SJSA1 (cell line): ENCODE data around the gene ANKRD10. TPM values are rescaled to one million over a fixed set of nuclear protein-coding genes. Genes with fewer than 3 reads are reported as not detected.

Experiments
- DNase-seq, 2 experiments: peaks; one replicate each; pipeline ENCODE4 v3.0.0-alpha.2; 2015 to 2020; ENCODE audit warnings: low spot score in 2 of 2, low read depth in 1 of 2
- H3K27ac ChIP-seq: fragments of 250-450 bp; sonication (Bioruptor Pico); 2 replicates; pipeline ENCODE4 v1.5.1; 2020; ENCODE audit warnings: mild to moderate bottlenecking, moderate library complexity
- H3K27me3 ChIP-seq: fragments of 250-450 bp; sonication (Bioruptor Pico); replicated peaks from 2 replicates; pipeline ENCODE4 v1.5.1; 2020; ENCODE audit warnings: mild to moderate bottlenecking, moderate library complexity
- H3K36me3 ChIP-seq: fragments of 250-450 bp; sonication (Bioruptor Pico); 2 replicates; pipeline ENCODE4 v1.5.1; 2020; ENCODE audit warnings: mild to moderate bottlenecking
- H3K4me1 ChIP-seq: fragments of 250-450 bp; sonication (Bioruptor Pico); replicated peaks from 2 replicates; pipeline ENCODE4 v1.6.1; 2021; ENCODE audit warnings: mild to moderate bottlenecking
- H3K4me3 ChIP-seq: fragments of 250-450 bp; sonication (Bioruptor Pico); 2 replicates; pipeline ENCODE4 v1.5.1; 2020; ENCODE audit warnings: mild to moderate bottlenecking
- H3K9me3 ChIP-seq: fragments of 250-450 bp; sonication (Bioruptor Pico); replicated peaks from 2 replicates; pipeline ENCODE4 v1.5.1; 2020; ENCODE audit warnings: mild to moderate bottlenecking
- total RNA-seq: library from RNA; depleted of rRNA; stranded (reverse); fragments of >200 nt; shearing (Covaris generic); gene quantifications from 2 replicates; pipeline ENCODE4 v1.2.3, GENCODE V29; 2014

Gene ANKRD10
- total RNA-seq, 1 experiment from 2014 or later: 225 TPM

DNA sequence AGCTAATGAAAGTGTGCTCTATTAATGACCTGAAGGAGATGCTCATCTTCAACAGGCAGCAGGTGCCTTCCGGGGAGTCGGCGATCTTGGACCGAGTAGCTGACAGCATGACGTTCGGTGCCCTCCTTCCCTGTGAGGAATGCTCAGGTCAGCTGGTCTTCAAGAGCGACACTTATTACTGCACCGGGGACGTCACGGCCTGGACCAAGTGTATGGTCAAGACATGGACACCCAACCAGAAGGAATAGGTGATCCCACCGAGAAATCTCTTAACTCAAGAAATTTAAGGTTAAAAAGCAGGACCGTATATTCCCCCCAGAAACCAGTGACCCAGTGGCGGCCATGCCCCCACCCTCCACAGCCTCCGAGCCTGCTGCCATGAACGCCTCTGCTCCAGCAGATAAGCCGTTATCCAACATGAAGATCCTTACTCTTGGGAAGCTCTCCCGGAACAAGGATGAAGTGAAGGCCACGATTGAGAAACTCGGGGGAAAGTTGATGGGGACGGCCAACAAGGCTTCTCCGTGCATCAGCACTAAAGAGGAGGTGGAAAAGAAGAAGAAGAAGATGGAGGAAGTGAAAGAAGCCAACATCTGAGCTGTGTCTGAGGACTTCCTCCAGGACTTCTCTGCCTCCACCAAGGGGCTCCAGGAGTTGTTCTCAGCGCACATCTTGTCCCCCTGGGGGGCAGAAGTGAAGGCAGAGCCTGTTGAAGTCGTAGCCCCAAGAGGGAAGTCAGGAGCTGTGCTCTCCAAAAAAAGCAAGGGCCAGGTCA, 22.8 kb upstream of the ANKRD10 start:
- H3K9me3 ChIP-seq: peaks cover 42% of the 10 kb centered on the region
- peaks cover 23% of the 10 kb centered on the region for H3K4me1 ChIP-seq
- no peak for DNase-seq
- no peak overlapping the region for H3K27ac ChIP-seq
- no peak overlapping the region for H3K4me3 ChIP-seq
- H3K27me3 ChIP-seq: no peaks in the 10 kb centered on the region
- no peaks in the 10 kb centered on the region for H3K36me3 ChIP-seq

DNA sequence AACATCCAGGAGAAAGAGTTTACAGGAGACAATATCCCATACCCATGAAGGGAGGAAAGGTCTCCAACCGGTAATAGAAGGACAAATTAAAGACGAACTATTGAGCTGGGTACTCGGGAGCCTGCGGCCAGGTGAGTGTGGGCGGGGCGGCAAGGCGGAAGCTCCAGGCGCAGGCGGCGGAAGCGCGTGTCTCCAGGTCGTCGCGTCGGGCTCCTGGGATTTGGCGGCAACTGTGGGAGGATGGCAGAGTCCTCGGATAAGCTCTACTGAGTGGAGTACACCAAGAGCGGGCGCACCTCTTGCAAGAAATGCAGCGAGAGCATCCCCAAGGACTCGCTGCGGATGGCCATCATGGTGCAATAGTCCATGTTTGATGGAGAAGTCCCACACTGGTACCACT, 21.6 kb upstream of the ANKRD10 start:
- Histone ChIP-seq H3K27ac (no peak overlapping the region), H3K4me3 (no peak overlapping the region), H3K4me1 (peaks cover 11% of the 10 kb centered on the region), H3K9me3 (peaks cover 47% of the 10 kb centered on the region), H3K36me3 (no peaks in the 10 kb centered on the region), H3K27me3 (no peaks in the 10 kb centered on the region)
- no peak for DNase-seq

DNA sequence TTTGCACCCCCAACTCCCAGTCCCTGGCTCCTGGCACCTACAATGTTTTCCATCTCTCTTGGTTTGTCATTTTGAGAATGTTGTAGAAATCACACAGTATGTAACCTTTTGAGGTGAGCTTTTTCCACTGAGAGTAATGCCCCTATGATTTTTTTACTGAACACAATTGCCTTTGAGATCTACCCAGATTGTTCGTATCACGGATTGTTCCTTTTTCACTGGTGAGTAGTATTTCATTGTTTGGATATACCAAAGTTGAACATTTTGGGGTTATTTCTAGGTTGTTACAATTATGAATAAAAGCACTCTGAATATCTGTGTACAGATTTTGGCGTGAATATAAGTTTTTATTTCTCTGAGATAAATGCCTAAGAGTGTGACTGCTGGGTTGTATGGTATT, 17.7 kb upstream of the ANKRD10 start:
- no peak for DNase-seq
- H3K27ac ChIP-seq: no peak overlapping the region
- no peak overlapping the region for H3K4me3 ChIP-seq
- H3K4me1 ChIP-seq: no peaks in the 10 kb centered on the region
- H3K27me3 ChIP-seq: no peaks in the 10 kb centered on the region
- H3K9me3 ChIP-seq: peaks cover 52% of the 10 kb centered on the region
- H3K36me3 ChIP-seq: no peaks in the 10 kb centered on the region

DNA sequence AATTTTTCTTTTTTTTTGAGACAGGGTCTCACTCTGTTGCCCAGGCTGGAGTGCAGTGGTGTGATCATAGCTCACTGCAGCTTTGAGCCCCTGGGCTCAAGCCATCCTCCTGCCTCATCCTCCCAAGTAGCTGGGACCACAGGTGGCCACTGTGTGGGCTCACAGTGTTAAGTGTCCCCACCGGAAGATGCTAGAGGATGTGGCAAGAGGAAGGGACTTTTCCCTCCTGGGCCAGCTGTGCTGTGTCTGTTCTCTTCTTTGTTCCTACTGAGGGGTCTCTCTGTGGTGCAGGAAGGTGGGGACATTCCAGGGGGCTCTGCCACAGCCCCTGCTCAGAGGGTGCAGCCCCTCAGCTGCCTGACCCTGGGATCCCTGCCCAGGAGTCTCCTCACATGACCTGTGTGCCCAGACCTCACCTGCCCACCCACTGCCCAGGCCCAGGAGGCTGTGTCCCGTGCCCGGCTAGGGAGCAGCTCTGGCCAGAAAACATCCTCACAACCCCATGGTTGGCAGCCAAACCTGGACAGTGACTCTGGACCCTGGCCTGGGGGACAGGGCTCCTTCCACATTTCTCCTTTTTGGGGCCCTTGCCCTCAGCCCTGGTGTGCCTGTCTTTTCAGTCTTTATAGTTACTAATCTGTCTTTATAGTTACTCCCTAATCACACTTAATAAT, 14.4 kb upstream of the ANKRD10 start:
- Histone ChIP-seq H3K27ac (no peak overlapping the region), H3K36me3 (no peaks in the 10 kb centered on the region), H3K4me3 (no peak overlapping the region), H3K27me3 (no peaks in the 10 kb centered on the region), H3K4me1 (no peaks in the 10 kb centered on the region), H3K9me3 (peaks cover 27% of the 10 kb centered on the region)
- DNase-seq: no peak

DNA sequence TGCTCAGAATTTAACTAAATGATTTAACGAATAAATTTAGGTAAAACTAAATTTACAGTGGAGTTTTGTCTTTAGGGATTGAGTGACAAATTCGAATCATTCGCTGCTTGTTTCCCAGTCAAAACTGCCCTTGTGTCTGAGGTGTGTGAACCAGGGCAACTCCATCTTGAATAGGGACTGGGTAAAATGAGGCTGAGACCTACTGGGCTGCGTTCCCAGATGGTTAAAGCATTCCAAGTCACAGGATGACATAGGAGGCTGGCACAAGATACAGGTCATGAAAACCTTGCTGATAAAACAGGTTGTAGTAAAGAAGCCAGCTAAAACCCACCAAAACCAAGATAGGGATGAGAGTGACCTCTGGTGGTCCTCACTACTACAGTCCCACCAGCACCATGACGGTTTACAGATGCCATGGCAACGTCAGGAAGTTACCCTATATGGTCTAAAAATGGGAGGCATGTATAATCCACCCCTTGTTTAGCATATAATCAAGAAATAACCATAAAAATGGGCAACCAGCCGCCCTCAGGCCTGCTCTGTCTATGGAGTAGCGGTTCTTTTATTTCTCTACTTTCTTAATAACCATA, 10.2 kb upstream of the ANKRD10 start:
- no peaks in the 10 kb centered on the region for H3K4me1 ChIP-seq
- H3K4me3 ChIP-seq: no peak overlapping the region
- DNase-seq: peak; percentile 61 to 65
- no peak overlapping the region for H3K27ac ChIP-seq
- H3K9me3 ChIP-seq: 0 out of 2 replicates have a peak, but pooled peaks cover 4% of the 10 kb centered on the region
- H3K27me3 ChIP-seq: no peaks in the 10 kb centered on the region
- no peaks in the 10 kb centered on the region for H3K36me3 ChIP-seq

DNA sequence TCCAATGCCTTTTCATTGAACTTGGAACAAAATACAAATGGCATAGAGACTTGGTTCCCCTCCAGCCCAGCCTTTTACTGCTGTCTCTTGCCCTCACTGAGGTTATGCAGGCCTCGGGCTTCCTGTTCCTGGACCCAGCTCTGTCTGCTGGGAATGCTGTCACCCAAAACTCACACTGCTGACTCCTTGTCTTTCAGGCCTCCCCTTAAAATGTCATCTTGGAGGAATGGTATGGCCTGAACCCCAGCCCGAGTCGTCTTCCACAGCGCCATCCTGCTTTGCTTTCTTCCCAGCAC, 9.7 kb upstream of the ANKRD10 start:
- DNase-seq: peak in 1 of 2 experiments; percentile 54
- Histone ChIP-seq H3K4me3 (no peak overlapping the region), H3K9me3 (no peaks in the 10 kb centered on the region), H3K27ac (no peak overlapping the region), H3K36me3 (no peaks in the 10 kb centered on the region), H3K4me1 (no peaks in the 10 kb centered on the region), H3K27me3 (no peaks in the 10 kb centered on the region)

DNA sequence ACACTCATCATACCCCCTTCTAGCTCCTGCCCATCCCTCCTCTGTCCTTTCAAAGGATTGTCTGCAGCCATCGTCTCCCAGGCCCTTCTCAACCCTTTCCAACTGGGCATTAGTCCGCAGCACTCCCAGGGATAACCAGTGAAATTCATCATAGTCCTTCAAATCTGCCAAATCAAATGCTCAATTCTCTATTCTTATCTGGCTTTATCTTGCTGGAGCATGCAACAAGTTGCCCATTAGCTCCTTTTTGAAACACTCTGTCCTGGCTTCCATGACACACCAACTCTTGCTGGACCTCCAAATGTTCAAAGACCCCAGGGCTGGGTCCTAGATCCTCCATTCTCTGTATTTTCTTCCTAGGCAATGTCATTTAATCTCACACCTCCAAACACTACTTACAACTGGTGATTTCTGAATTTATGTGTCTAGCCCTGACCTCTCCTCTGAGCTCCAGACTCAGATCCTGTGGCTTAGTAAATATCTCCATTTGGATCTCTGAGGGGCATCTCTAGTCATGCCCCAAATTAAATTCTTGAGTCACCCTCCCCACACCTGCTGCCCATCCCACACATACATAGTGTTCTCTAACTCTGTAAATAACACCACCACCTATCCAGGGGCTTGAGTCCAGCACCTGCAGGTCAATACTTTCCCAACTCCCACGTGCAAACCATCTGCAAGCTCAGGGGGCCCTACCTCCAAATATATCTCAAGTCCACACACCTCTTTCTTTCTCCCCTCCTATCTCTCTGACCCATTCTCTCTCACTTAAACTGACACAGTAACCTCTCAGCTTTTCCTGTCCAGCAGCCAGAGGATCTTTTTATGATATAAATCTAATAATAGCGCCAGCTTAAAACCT, 9.1 kb upstream of the ANKRD10 start:
- H3K27ac ChIP-seq: no peak overlapping the region
- peak in 1 of 2 experiments; percentile 51 for DNase-seq
- no peak overlapping the region for H3K4me3 ChIP-seq
- no peaks in the 10 kb centered on the region for H3K4me1 ChIP-seq
- H3K9me3 ChIP-seq: no peaks in the 10 kb centered on the region
- H3K36me3 ChIP-seq: no peaks in the 10 kb centered on the region
- no peaks in the 10 kb centered on the region for H3K27me3 ChIP-seq

DNA sequence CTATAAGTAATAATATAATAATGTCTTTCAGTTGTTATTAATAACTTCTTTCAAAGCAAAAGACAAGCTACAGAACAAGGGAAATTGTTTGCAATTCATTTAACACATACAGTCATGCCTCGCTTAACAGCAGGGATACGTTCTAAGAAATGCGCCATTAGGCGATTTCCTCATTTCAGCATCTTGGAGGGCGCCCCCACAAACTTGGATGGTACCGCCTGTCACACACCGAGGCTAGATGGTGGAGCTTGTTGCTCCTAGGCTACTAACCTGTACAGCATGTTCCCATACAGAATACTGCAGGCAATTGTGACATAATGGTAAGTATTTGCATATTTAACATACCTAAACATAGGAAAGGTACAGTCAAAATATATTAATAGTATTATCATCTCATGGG, 8.2 kb upstream of the ANKRD10 start:
- Histone ChIP-seq H3K27me3 (no peaks in the 10 kb centered on the region), H3K27ac (no peak overlapping the region), H3K4me3 (no peak overlapping the region), H3K36me3 (no peaks in the 10 kb centered on the region), H3K9me3 (no peaks in the 10 kb centered on the region), H3K4me1 (no peaks in the 10 kb centered on the region)
- DNase-seq: peak in 1 of 2 experiments; percentile 53

DNA sequence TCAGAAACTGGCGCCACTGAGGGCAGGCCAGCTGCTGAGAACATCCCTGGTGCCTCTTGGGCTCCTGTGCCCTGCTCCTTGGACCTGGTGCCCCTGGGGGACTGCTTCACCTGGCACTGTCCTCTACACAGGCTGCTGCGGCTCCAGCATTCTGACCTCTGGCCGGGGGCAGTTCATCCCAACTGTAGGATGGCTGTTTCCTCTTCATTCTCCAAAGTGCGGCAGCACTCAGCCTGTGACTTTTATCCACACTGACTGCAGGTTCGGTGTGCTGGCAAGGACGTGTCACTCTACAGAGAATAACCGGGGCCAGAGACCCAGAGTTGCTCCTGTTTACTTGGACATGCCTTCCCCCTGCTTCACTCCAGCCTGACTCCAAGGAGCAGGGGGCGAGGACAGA, 7.6 kb upstream of the ANKRD10 start:
- no peaks in the 10 kb centered on the region for H3K27me3 ChIP-seq
- peaks cover 4% of the 10 kb centered on the region for H3K4me1 ChIP-seq
- no peaks in the 10 kb centered on the region for H3K9me3 ChIP-seq
- no peak overlapping the region for H3K4me3 ChIP-seq
- no peak overlapping the region for H3K27ac ChIP-seq
- peak in 1 of 2 experiments; percentile 56 for DNase-seq
- H3K36me3 ChIP-seq: no peaks in the 10 kb centered on the region

DNA sequence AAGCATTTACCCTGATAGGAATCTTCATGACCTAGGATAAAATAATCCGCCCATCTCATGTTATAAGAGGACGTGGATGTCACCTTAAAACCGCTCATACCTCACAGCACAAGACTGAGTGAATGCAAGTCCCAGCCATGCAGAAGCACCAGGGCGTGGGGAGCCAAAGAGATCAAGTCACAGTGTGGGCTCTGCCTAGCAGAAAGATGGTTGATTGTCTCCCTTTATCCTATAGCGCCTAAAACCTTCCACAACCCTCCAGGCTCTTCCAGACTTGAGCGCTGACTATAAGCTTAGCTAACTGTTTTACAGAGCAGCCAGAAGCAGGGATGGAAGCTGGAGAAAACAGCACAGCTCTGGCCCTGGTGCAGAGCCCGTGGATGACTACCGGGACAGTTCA, 6.8 kb upstream of the ANKRD10 start:
- Histone ChIP-seq H3K4me3 (no peak overlapping the region), H3K27ac (no peak overlapping the region), H3K4me1 (peaks cover 12% of the 10 kb centered on the region), H3K9me3 (no peaks in the 10 kb centered on the region), H3K36me3 (no peaks in the 10 kb centered on the region), H3K27me3 (no peaks in the 10 kb centered on the region)
- peak in 1 of 2 experiments; percentile 54 for DNase-seq

DNA sequence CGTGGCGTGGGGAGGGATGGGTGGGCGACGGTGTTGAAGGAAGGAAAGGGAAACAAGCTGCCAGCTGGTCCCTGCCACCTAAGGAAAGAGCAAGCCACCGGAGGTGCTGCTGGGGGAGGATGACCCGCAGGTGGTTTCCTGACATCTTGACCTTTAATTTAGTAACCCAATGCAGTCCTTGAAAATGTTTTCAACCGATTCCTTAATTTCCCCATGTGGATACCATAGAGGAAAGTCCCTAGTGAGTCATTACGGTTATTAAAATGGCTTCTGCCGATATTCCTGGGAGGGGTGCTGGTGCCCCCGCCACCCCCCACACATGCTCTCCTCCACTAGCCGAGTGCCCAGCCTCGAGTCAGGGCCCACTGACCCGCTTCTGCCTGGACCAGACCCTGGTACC, 6.3 kb upstream of the ANKRD10 start:
- no peak overlapping the region for H3K4me3 ChIP-seq
- H3K4me1 ChIP-seq: peaks cover 17% of the 10 kb centered on the region
- no peak overlapping the region for H3K27ac ChIP-seq
- no peaks in the 10 kb centered on the region for H3K9me3 ChIP-seq
- H3K27me3 ChIP-seq: no peaks in the 10 kb centered on the region
- DNase-seq: peak in 1 of 2 experiments; percentile 61
- no peaks in the 10 kb centered on the region for H3K36me3 ChIP-seq

DNA sequence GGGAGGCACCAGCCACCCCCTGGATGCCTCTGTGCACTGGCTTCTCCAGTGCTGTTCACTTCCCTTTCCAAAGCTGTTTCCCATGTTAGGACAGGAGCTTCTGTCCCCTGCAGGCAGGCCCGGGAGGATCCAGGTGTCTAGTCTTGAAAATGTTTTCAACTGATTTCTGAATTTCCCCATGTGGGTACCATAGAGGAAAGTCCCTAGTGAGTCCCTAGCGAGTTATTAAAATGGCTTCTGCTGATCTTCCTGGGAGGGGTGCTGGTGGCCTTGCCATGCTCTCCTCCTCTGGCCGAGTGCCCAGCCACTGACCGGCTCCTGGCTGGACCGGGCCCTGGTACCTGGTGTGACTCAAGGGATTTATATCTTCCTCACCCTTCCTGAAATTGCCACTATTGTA, 5.2 kb upstream of the ANKRD10 start:
- Histone ChIP-seq H3K27ac (no peak overlapping the region), H3K4me1 (peaks cover 20% of the 10 kb centered on the region), H3K4me3 (no peak overlapping the region), H3K9me3 (no peaks in the 10 kb centered on the region), H3K36me3 (peaks cover 3% of the 10 kb centered on the region), H3K27me3 (no peaks in the 10 kb centered on the region)
- DNase-seq: peak in 1 of 2 experiments; percentile 67

DNA sequence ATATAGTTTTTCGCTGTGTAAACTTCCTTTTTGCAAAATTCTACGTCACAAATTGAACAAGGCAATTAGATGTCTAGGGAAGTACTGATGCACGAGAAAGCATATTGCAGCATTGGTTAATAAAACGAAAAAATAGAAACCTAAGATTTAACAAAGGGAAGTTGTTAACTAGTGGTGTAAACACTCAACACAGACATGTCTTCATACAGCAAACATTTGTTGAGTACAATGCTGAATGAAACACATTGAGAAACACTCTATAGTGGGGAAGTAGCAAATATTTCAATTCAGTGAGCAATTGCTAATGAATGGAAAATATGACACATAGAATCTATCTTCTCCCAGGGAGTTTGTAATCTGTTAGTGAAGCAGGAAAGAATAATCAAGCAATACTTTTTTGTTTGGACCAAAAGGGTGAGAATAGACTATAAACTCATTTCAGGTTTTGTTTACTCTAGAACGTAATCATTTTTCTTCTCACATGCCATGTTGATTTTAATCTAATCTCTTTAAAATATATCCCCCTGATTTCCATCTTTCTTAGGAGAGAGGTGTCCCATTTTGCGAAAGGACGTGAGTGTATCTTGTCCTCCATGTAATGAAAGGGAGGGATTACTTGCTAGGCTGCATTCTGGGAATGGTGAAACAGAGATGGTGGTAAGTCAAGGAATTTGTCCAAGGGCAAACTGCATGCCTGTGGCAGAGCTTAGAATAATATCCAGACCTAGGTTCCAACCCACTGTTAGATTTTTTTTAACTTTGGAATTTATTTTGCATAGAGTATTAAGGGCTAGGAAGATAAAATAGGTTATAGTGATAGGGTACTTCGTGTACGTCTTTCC, 1.7 kb upstream of the ANKRD10 start:
- peaks cover 28% of the 10 kb centered on the region for H3K36me3 ChIP-seq
- H3K27ac ChIP-seq: peak overlapping the region; percentile 93
- peak overlapping the region; percentile 98 for H3K4me3 ChIP-seq
- H3K9me3 ChIP-seq: peaks cover 4% of the 10 kb centered on the region; the same call in 1 of the 2 replicates
- H3K4me1 ChIP-seq: peaks cover 39% of the 10 kb centered on the region
- no peaks in the 10 kb centered on the region for H3K27me3 ChIP-seq
- DNase-seq: peak; percentile 94 to 99
